B cell (primary cell): ENCODE data around the gene C8A.

ENCODE experiments used
- CTCF ChIP-seq: fragments of 200-600 bp; IDR thresholded peaks from one replicate; pipeline ENCODE4 v1.8.0; 2022; ENCODE audit warnings: antibody characterized with exemption, mild to moderate bottlenecking
- EZH2 ChIP-seq: IDR thresholded peaks from 2 replicates; pipeline ENCODE4 v1.6.1; 2012; ENCODE audit warnings: borderline replicate concordance, low read depth, mild to moderate bottlenecking, moderate library complexity, low read length; ENCODE audit not compliant: insufficient read depth, poor library complexity, severe bottlenecking

- TF ChIP-seq CTCF: no peak
- TF ChIP-seq EZH2: no peak
Measured at GRCh38 chr1:56957931-56958330, 103.3 kb downstream of the C8A start.
